ENCODE measurements around the gene EXOC2.

DNA sequence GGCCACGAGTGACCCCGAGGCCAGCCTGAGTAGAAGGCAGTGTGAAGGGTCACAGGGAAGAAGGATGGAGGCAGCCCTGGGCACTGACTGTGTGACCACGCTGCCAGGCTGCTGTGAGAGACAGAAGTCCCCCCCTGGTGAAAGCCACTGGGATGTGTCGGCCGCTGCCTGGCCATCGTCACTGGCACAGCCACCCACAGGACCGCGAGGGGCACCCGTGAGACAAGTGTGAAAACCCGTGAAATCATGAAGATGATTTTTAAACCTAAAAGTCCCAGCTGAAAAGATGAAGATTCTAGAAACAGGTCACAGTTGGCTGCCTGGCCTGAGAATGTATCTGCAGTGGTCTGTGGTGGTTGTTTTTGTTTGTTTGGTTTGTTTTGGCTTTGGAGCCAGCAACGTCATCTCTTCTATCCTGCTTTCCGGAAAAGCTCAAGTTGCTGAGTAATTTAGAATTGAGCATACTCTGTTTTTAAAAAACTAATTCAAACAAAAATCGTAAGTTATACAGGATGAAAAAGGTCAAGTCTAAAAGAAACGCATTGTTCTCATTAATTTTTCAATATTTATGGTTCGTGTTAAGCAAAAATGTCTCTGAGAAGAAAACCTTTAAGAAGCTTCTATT is 130.8 kb downstream of the EXOC2 start:
- TF ChIP-seq POLR2A (IDR thresholded peaks at IDR 0.05; ENCODE audit: low read depth, low read length): no peak
- no peak for TF ChIP-seq POLR2AphosphoS5 (IDR thresholded peaks at IDR 0.05; ENCODE audit: low read depth, low read length)

All from GM12892 (cell line).